Trophoblast cell (in vitro differentiated cells and primary cell): ENCODE data around the gene PCGF6.

ENCODE experiments used
- DNase-seq, 2 donors: peaks; one replicate each; pipeline ENCODE4 v3.0.0-alpha.2; 2016
- H2AFZ ChIP-seq: 2 replicates; pipeline ENCODE4 v1.6.1; 2013; ENCODE audit warnings: low read length, moderate library complexity, mild to moderate bottlenecking; ENCODE audit not compliant: insufficient read depth, poor library complexity
- H2AK5ac ChIP-seq: 2 replicates; pipeline ENCODE4 v1.6.1; 2013; ENCODE audit warnings: mild to moderate bottlenecking, low read length
- H2BK120ac ChIP-seq: 2 replicates; pipeline ENCODE4 v1.6.1; 2013; ENCODE audit warnings: low read length, mild to moderate bottlenecking, moderate library complexity; ENCODE audit not compliant: insufficient read depth, poor library complexity
- H2BK12ac ChIP-seq: 2 replicates; pipeline ENCODE4 v1.6.1; 2013; ENCODE audit warnings: mild to moderate bottlenecking, low read length, moderate library complexity
- H2BK5ac ChIP-seq: 2 replicates; pipeline ENCODE4 v1.6.1; 2013; ENCODE audit warnings: low read length, low read depth, moderate library complexity, mild to moderate bottlenecking; ENCODE audit not compliant: poor library complexity
- H3K14ac ChIP-seq: 2 replicates; pipeline ENCODE4 v1.6.1; 2013; ENCODE audit warnings: mild to moderate bottlenecking, low read length
- H3K18ac ChIP-seq: 2 replicates; pipeline ENCODE4 v1.6.1; 2013; ENCODE audit warnings: mild to moderate bottlenecking, low read length
- H3K23ac ChIP-seq: 2 replicates; pipeline ENCODE4 v1.6.1; 2013; ENCODE audit warnings: low read length
- H3K27ac ChIP-seq: 2 replicates; pipeline ENCODE4 v1.5.1; 2013; ENCODE audit warnings: low read depth, mild to moderate bottlenecking, inconsistent platforms, low read length, moderate library complexity
- H3K27me3 ChIP-seq: 2 replicates; pipeline ENCODE4 v1.6.1; 2013; ENCODE audit warnings: inconsistent platforms, mild to moderate bottlenecking, low read length, moderate library complexity; ENCODE audit not compliant: insufficient read depth
- H3K36me3 ChIP-seq, 2 experiments: 1 replicate in 1 of 2; 2 replicates in 1 of 2; pipeline ENCODE4 v1.6.1; 2013; ENCODE audit warnings: low read length in 2 of 2, mild to moderate bottlenecking in 2 of 2, moderate library complexity in 1 of 2; ENCODE audit not compliant: insufficient read depth in 2 of 2, control insufficient read depth in 1 of 2
- H3K4ac ChIP-seq: 2 replicates; pipeline ENCODE4 v1.6.1; 2013; ENCODE audit warnings: low read depth, mild to moderate bottlenecking, low read length, moderate library complexity
- H3K4me1 ChIP-seq, 2 experiments: 1 replicate in 1 of 2; 2 replicates in 1 of 2; pipeline ENCODE4 v1.6.1; 2013; ENCODE audit warnings: low read length in 2 of 2, mild to moderate bottlenecking in 2 of 2, moderate library complexity in 1 of 2; ENCODE audit not compliant: insufficient read depth in 2 of 2, control insufficient read depth in 1 of 2
- H3K4me2 ChIP-seq: 2 replicates; pipeline ENCODE4 v1.6.1; 2013; ENCODE audit warnings: inconsistent platforms, mild to moderate bottlenecking, low read length, moderate library complexity
- H3K4me3 ChIP-seq: 2 replicates; pipeline ENCODE4 v1.5.1; 2013; ENCODE audit warnings: mild to moderate bottlenecking, low read depth, low read length, inconsistent platforms
- H3K79me1 ChIP-seq: one replicate; pipeline ENCODE4 v1.6.1; 2013; ENCODE audit warnings: low read length
- H3K79me2 ChIP-seq: 2 replicates; pipeline ENCODE4 v1.6.1; 2013; ENCODE audit warnings: low read length, mild to moderate bottlenecking; ENCODE audit not compliant: control insufficient read depth, insufficient read depth, poor library complexity
- H3K9ac ChIP-seq: 2 replicates; pipeline ENCODE4 v1.6.1; 2013; ENCODE audit warnings: mild to moderate bottlenecking, low read length
- H3K9me3 ChIP-seq: 2 replicates; pipeline ENCODE4 v1.6.1; 2013; ENCODE audit warnings: low read depth, mild to moderate bottlenecking, control low read depth, inconsistent platforms, low read length; ENCODE audit not compliant: insufficient read depth
- H4K12ac ChIP-seq: 2 replicates; pipeline ENCODE4 v1.6.1; 2013; ENCODE audit warnings: low read depth, mild to moderate bottlenecking, low read length, moderate library complexity
- H4K8ac ChIP-seq: 2 replicates; pipeline ENCODE4 v1.6.1; 2013; ENCODE audit warnings: low read depth, mild to moderate bottlenecking, low read length, moderate library complexity
- H4K91ac ChIP-seq: one replicate; pipeline ENCODE4 v1.6.1; 2013; ENCODE audit warnings: low read depth, mild to moderate bottlenecking, low read length, moderate library complexity
- WGBS: extraction: QIAGEN DNeasy Blood & Tissue Kit; methylation state at CpG from one replicate; pipeline ENCODE4 v1.1.7; 2013; ENCODE audit warnings: missing lambda C conversion rate; ENCODE audit not compliant: insufficient read length, insufficient coverage; ENCODE audit errors: extremely low coverage; 5-methylcytosine and 5-hydroxymethylcytosine counted together

Gene PCGF6

GRCh38 chr10:103327906-103328305, 23.0 kb downstream of the PCGF6 start:
- Histone ChIP-seq H3K9me3 (no peaks in the 10 kb centered on the region), H3K27ac (no peak overlapping the region), H2BK12ac (no peak overlapping the region), H4K8ac (no peak overlapping the region), H2BK5ac (no peak overlapping the region), H2BK120ac (no peak overlapping the region), H3K23ac (no peak overlapping the region), H3K9ac (no peak overlapping the region), H3K36me3 (peaks cover 36 to 41% of the 10 kb centered on the region in 2 experiments), H3K79me2 (no peaks in the 10 kb centered on the region), H3K14ac (no peak overlapping the region), H3K18ac (no peak overlapping the region), H3K4me1 (no peaks in the 10 kb centered on the region), H3K4ac (no peak overlapping the region), H4K12ac (no peak overlapping the region), H2AFZ (no peak overlapping the region), H4K91ac (no peak overlapping the region), H3K4me2 (no peak overlapping the region), H3K27me3 (no peaks in the 10 kb centered on the region), H3K4me3 (no peak overlapping the region), H3K79me1 (no peaks in the 10 kb centered on the region), H2AK5ac (no peak overlapping the region)
- WGBS: no CpG with 5 or more reads among the region's 7 CpGs
- no peak for DNase-seq

GRCh38 chr10:103316087-103316486, 34.9 kb downstream of the PCGF6 start:
- no peak overlapping the region for H3K18ac ChIP-seq
- H2AK5ac ChIP-seq: no peak overlapping the region
- no peak overlapping the region for H2AFZ ChIP-seq
- H3K79me2 ChIP-seq: no peaks in the 10 kb centered on the region
- no peak overlapping the region for H3K27ac ChIP-seq
- H3K4ac ChIP-seq: no peak overlapping the region
- H3K27me3 ChIP-seq: no peaks in the 10 kb centered on the region
- H4K8ac ChIP-seq: no peak overlapping the region
- no peak overlapping the region for H4K12ac ChIP-seq
- no peak for DNase-seq
- H2BK5ac ChIP-seq: no peak overlapping the region
- H4K91ac ChIP-seq: no peak overlapping the region
- H3K14ac ChIP-seq: no peak overlapping the region
- peaks cover 22 to 31% of the 10 kb centered on the region in 2 experiments for H3K36me3 ChIP-seq
- no peaks in the 10 kb centered on the region for H3K79me1 ChIP-seq
- no peak overlapping the region for H3K4me2 ChIP-seq
- H3K4me3 ChIP-seq: no peak overlapping the region
- H2BK120ac ChIP-seq: no peak overlapping the region
- H3K9ac ChIP-seq: no peak overlapping the region
- no peaks in the 10 kb centered on the region for H3K4me1 ChIP-seq
- no peak overlapping the region for H2BK12ac ChIP-seq
- no peak overlapping the region for H3K23ac ChIP-seq
- H3K9me3 ChIP-seq: no peaks in the 10 kb centered on the region

- no peak overlapping the region for H2BK12ac ChIP-seq
- H4K8ac ChIP-seq: no peak overlapping the region
- H3K23ac ChIP-seq: no peak overlapping the region
- no peak overlapping the region for H3K9ac ChIP-seq
- H2BK120ac ChIP-seq: no peak overlapping the region
- peaks cover 22 to 34% of the 10 kb centered on the region in 2 experiments for H3K36me3 ChIP-seq
- no peak for DNase-seq
- no peak overlapping the region for H3K27ac ChIP-seq
- no CpG with 5 or more reads among the region's 1 CpG for whole genome bisulfite sequencing
- no peak overlapping the region for H3K4me3 ChIP-seq
- H3K79me1 ChIP-seq: no peaks in the 10 kb centered on the region
- H3K4ac ChIP-seq: no peak overlapping the region
- H3K9me3 ChIP-seq: no peaks in the 10 kb centered on the region
- H4K12ac ChIP-seq: no peak overlapping the region
- no peak overlapping the region for H2AFZ ChIP-seq
- no peaks in the 10 kb centered on the region for H3K79me2 ChIP-seq
- H2AK5ac ChIP-seq: no peak overlapping the region
- no peaks in the 10 kb centered on the region for H3K27me3 ChIP-seq
- H2BK5ac ChIP-seq: no peak overlapping the region
- H3K4me2 ChIP-seq: no peak overlapping the region
- H3K14ac ChIP-seq: no peak overlapping the region
- H3K18ac ChIP-seq: no peak overlapping the region
- H3K4me1 ChIP-seq: no peaks in the 10 kb centered on the region
- no peak overlapping the region for H4K91ac ChIP-seq
Observed at GRCh38 chr10:103310197-103310596, 40.7 kb downstream of the PCGF6 start.

DNA sequence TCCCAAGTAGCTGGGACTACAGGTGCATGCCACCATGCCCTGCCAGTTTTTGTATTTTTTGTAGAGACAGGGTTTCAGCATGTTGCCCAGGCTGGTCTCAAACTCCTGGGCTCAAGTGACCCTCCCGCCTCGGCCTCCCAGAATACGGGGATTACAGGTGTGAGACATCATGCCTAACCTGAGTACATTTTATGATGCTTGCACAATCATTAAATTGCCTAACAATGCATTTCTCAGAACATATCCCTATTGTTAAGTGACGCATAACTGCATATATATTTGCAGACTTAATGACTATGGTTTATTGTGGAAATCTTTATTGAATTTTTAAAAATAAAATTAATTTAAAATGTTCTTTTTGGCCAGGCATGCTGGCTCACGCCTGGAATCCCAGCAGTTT, 43.3 kb downstream of the PCGF6 start:
- H2BK5ac ChIP-seq: no peak overlapping the region

More for the DNA sequence above, 43.3 kb downstream of the PCGF6 start:
- Histone ChIP-seq H2BK120ac (no peak overlapping the region), H4K91ac (no peak overlapping the region), H3K9me3 (no peaks in the 10 kb centered on the region), H4K12ac (no peak overlapping the region), H3K23ac (no peak overlapping the region), H3K27ac (no peak overlapping the region), H4K8ac (no peak overlapping the region), H2AFZ (no peak overlapping the region), H3K14ac (no peak overlapping the region), H3K18ac (no peak overlapping the region), H3K4me3 (no peak overlapping the region), H3K79me1 (no peaks in the 10 kb centered on the region), H3K4me1 (no peaks in the 10 kb centered on the region), H3K9ac (no peak overlapping the region), H3K4ac (no peak overlapping the region), H2BK12ac (no peak overlapping the region), H3K79me2 (no peaks in the 10 kb centered on the region), H3K27me3 (no peaks in the 10 kb centered on the region), H3K4me2 (no peak overlapping the region), H2AK5ac (no peak overlapping the region), H3K36me3 (peaks cover 27 to 37% of the 10 kb centered on the region in 2 experiments)
- DNase-seq: no peak
- WGBS: no CpG with 5 or more reads among the region's 5 CpGs
